Right forelimb (tissue), 1 donor: Measurements from ENCODE around the gene IL17C.
"Not testable (repeated sequence)": the region's sequence is repeated elsewhere in the genome, so short reads cannot be mapped to it uniquely, and the experiment has no call there.

Experiments used
- DNase-seq: peaks from one replicate; pipeline ENCODE4 v3.0.0-alpha.2; 2018

IL17C gene

GRCh38 chr16:88638323-88639230 lies at the start of gene IL17C:
Gene IL17C, plus strand, starts transcription at chr16:88638572. Its CDS starts 70 bp downstream, at chr16:88638642.
- no peak for DNase-seq

GRCh38 chr16:88588754-88589153 lies 49.6 kb upstream of the IL17C start:
- DNase-seq, result no peak

GRCh38 chr16:88589441-88589840 lies 48.9 kb upstream of the IL17C start:
- no peak for DNase-seq

GRCh38 chr16:88591577-88592021 lies 46.8 kb upstream of the IL17C start:
- DNase-seq, result no peak

- no peak for DNase-seq
Measured at GRCh38 chr16:88593061-88593460, 45.3 kb upstream of the IL17C start.

GRCh38 chr16:88593489-88593888 lies 44.9 kb upstream of the IL17C start:
- DNase-seq, result no peak

- DNase-seq, result no peak
Measured at GRCh38 chr16:88593910-88594309, 44.5 kb upstream of the IL17C start.

GRCh38 chr16:88595101-88595500 lies 43.3 kb upstream of the IL17C start:
- no peak for DNase-seq

GRCh38 chr16:88595921-88596320 lies 42.5 kb upstream of the IL17C start:
- DNase-seq, result no peak

GRCh38 chr16:88596483-88596882 lies 41.9 kb upstream of the IL17C start:
- no peak for DNase-seq

GRCh38 chr16:88597856-88598491 lies 40.4 kb upstream of the IL17C start:
- no peak for DNase-seq

GRCh38 chr16:88599092-88599733 lies 39.2 kb upstream of the IL17C start:
- DNase-seq, result peak; percentile 55

GRCh38 chr16:88599825-88600538 lies 38.4 kb upstream of the IL17C start:
- DNase-seq, result no peak

GRCh38 chr16:88600539-88600896 lies 37.9 kb upstream of the IL17C start:
- DNase-seq, result no peak

GRCh38 chr16:88601313-88602036 lies 36.9 kb upstream of the IL17C start:
- no peak for DNase-seq

GRCh38 chr16:88602091-88602490 lies 36.3 kb upstream of the IL17C start:
- no peak for DNase-seq

GRCh38 chr16:88605186-88606147 lies 32.9 kb upstream of the IL17C start:
- no peak for DNase-seq

- DNase-seq, result no peak
Measured at GRCh38 chr16:88606148-88606757, 32.1 kb upstream of the IL17C start.

- no peak for DNase-seq
Measured at GRCh38 chr16:88608076-88608475, 30.3 kb upstream of the IL17C start.

GRCh38 chr16:88609426-88609825 lies 28.9 kb upstream of the IL17C start:
- DNase-seq, result not testable (repeated sequence)

- DNase-seq, result no peak
Measured at GRCh38 chr16:88610080-88610479, 28.3 kb upstream of the IL17C start.
